HEK293T (cell line): ENCODE measurements around the gene ARF1.

Experiments
- CTCF ChIA-PET: fragments of 350-600 bp; formaldehyde crosslinking; extraction: SDS; loops from one replicate; lab custom pipeline; 2021; ENCODE audit warnings: antibody characterized with exemption, inconsistent platforms; lab: Yijun Ruan, JAX
- POLR2A ChIA-PET: fragments of 350-600 bp; formaldehyde crosslinking; extraction: SDS; loops from one replicate; lab custom pipeline; 2020; ENCODE audit warnings: antibody characterized with exemption, inconsistent platforms; lab: Yijun Ruan, JAX
- DNase-seq: peaks from one replicate; pipeline ENCODE4 v3.0.0; 2012; ENCODE audit warnings: mixed read lengths; ENCODE audit errors: extremely low spot score
- ARNT ChIP-seq: fragments of 450-650 bp; IDR thresholded peaks from 2 replicates; pipeline ENCODE4 v1.6.1; 2017; ENCODE audit warnings: mild to moderate bottlenecking
- BHLHE40 ChIP-seq: fragments of 450-650 bp; IDR thresholded peaks from 2 replicates; pipeline ENCODE4 v1.6.1; 2016; ENCODE audit warnings: mild to moderate bottlenecking, moderate library complexity, borderline replicate concordance
- CTBP1 ChIP-seq: fragments of 450-650 bp; IDR thresholded peaks from 2 replicates; pipeline ENCODE4 v1.6.1; 2016; ENCODE audit warnings: borderline replicate concordance
- ELF4 ChIP-seq: fragments of 450-650 bp; IDR thresholded peaks from 2 replicates; pipeline ENCODE4 v1.6.1; 2017; ENCODE audit warnings: antibody characterized with exemption
- FOXA1 ChIP-seq: fragments of 450-650 bp; IDR thresholded peaks from 2 replicates; pipeline ENCODE4 v1.6.1; 2016; ENCODE audit warnings: mild to moderate bottlenecking
- FOXK2 ChIP-seq: fragments of 450-650 bp; IDR thresholded peaks from 2 replicates; pipeline ENCODE4 v1.6.1; 2016; ENCODE audit warnings: mild to moderate bottlenecking
- FOXM1 ChIP-seq: fragments of 450-650 bp; IDR thresholded peaks from 2 replicates; pipeline ENCODE4 v1.6.1; 2017; ENCODE audit warnings: mild to moderate bottlenecking, borderline replicate concordance
- HDGF ChIP-seq: fragments of 450-650 bp; IDR thresholded peaks from 2 replicates; pipeline ENCODE4 v1.6.1; 2017; ENCODE audit warnings: antibody characterized with exemption, borderline replicate concordance
- L3MBTL2 ChIP-seq: fragments of 450-650 bp; conservative IDR thresholded peaks from 2 replicates; pipeline ENCODE4 v1.6.1; 2016; ENCODE audit warnings: mild to moderate bottlenecking
- LEF1 ChIP-seq: fragments of 450-650 bp; IDR thresholded peaks from 2 replicates; pipeline ENCODE4 v1.6.1; 2017; ENCODE audit warnings: mild to moderate bottlenecking, borderline replicate concordance
- NFRKB ChIP-seq: fragments of 450-650 bp; IDR thresholded peaks from 2 replicates; pipeline ENCODE4 v1.6.1; 2016; ENCODE audit warnings: mild to moderate bottlenecking, moderate library complexity
- PKNOX1 ChIP-seq: fragments of 450-650 bp; IDR thresholded peaks from 2 replicates; pipeline ENCODE4 v1.6.1; 2016
- SP1 ChIP-seq: fragments of 450-650 bp; IDR thresholded peaks from 2 replicates; pipeline ENCODE4 v1.6.1; 2017
- SUZ12 ChIP-seq: fragments of 450-650 bp; IDR thresholded peaks from 2 replicates; pipeline ENCODE4 v1.6.1; 2016; ENCODE audit warnings: mild to moderate bottlenecking
- TARDBP ChIP-seq: fragments of 450-650 bp; IDR thresholded peaks from 2 replicates; pipeline ENCODE4 v1.6.1; 2016
- ZNF384 ChIP-seq: fragments of 450-650 bp; IDR thresholded peaks from 2 replicates; pipeline ENCODE4 v1.6.1; 2016

The ARF1 gene

GRCh38 chr1:228090613-228091081 lies 8.1 kb downstream of the ARF1 start:
- CTCF ChIA-PET: no interaction called here
- POLR2A ChIA-PET: interaction anchor here (1.1 to 1.4 kb wide), 3 partner anchors 8 to 14 kb away, joined by 3 to 6 read pairs (median 3); partner anchors contain the start of gene ARF1
- no peak for DNase-seq
- TF ChIP-seq ZNF384: no peak
- no peak for TF ChIP-seq SP1
- no peak for TF ChIP-seq ARNT
- no peak for TF ChIP-seq ELF4
- no peak for TF ChIP-seq L3MBTL2
- no peak for TF ChIP-seq BHLHE40

GRCh38 chr1:228091084-228091483 lies 8.6 kb downstream of the ARF1 start:
- ChIA-PET POLR2A (interaction anchor here (1.1 to 1.2 kb wide), 2 partner anchors 9 kb away, joined by 3 to 6 read pairs; partner anchors contain the start of gene ARF1), CTCF (no interaction called here)
- DNase-seq: no peak
- no peak for TF ChIP-seq FOXA1
- no peak for TF ChIP-seq LEF1
- no peak for TF ChIP-seq ARNT
- TF ChIP-seq CTBP1: no peak
- TF ChIP-seq FOXK2: no peak
- no peak for TF ChIP-seq TARDBP
- no peak for TF ChIP-seq PKNOX1
- TF ChIP-seq SUZ12: no peak

GRCh38 chr1:228092342-228093049 lies 10.0 kb downstream of the ARF1 start:
- TF ChIP-seq FOXK2 (no peak), L3MBTL2 (no peak), TARDBP (no peak)
- ChIA-PET CTCF (no interaction called here), POLR2A (interaction anchor here (1.0 to 1.2 kb wide), 2 partner anchors 9 to 10 kb away, joined by 4 to 5 read pairs; partner anchors contain the start of gene ARF1)
- no peak for DNase-seq

GRCh38 chr1:228093050-228093906 lies 10.8 kb downstream of the ARF1 start:
- ChIA-PET CTCF (no interaction called here), POLR2A (interaction anchor here (1.0 kb wide), 1 partner anchor 11 kb away, joined by 4 read pairs; the partner anchor contains the start of gene ARF1)
- TF ChIP-seq TARDBP (no peak), LEF1 (no peak), BHLHE40 (no peak), ARNT (no peak), ZNF384 (no peak)
- DNase-seq: no peak

- POLR2A ChIA-PET: no interaction called here
- CTCF ChIA-PET: no interaction called here
- DNase-seq: no peak
- TF ChIP-seq SUZ12 (no peak), HDGF (no peak), LEF1 (no peak), CTBP1 (no peak), FOXK2 (no peak), FOXA1 (no peak), L3MBTL2 (no peak), SP1 (no peak), NFRKB (no peak), FOXM1 (no peak), TARDBP (no peak), ELF4 (no peak), ZNF384 (no peak), ARNT (no peak), PKNOX1 (no peak), BHLHE40 (no peak)
Measured at GRCh38 chr1:228094432-228095016, 12.0 kb downstream of the ARF1 start.

- POLR2A ChIA-PET: no interaction called here
- CTCF ChIA-PET: no interaction called here
- DNase-seq: no peak
- TF ChIP-seq ZNF384: no peak
- no peak for TF ChIP-seq LEF1
- TF ChIP-seq PKNOX1: no peak
- no peak for TF ChIP-seq TARDBP
- no peak for TF ChIP-seq FOXM1
- TF ChIP-seq FOXA1: no peak
- TF ChIP-seq NFRKB: no peak
Measured at GRCh38 chr1:228095161-228095560, 12.7 kb downstream of the ARF1 start.
